ENCODE results near the gene AMMECR1.

Gene AMMECR1

DNA sequence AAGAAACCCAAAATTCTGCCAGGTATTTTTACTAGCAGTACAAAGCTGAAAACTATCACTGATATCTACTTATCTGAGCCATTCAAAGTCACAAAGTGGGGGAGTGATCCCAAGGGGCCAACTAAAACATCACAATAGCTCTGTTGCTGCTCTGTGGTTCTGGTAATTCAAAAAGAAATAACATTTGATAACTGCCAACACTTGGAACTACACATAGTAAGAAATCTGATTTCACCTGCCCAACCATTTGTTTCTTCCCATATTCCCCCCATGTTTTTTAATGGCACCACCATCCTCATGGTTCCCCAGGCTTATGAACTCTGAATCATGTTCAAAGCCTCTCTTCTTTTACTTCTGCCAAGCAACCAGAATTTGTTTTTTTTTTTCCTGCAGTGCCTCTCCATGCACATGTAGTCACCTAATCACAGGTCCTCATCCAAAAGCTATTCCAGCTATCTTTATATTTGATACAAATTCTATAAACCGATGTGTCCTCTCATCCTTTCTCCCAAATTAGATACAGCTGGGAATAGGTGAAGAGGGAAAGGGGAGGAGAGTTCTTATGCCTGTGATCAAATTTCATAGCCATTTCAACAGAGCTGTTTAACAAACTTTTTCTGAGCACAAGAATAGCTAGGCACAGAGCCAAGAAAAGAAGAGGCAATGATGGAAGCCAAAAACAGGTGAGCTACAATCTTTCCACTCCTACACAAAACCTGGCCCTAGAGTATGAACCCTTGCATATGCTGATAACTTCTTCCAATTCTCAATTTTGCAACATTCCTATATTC lies 7.7 kb downstream of the AMMECR1 start:
- no peaks in the 10 kb centered on the region for H3K27me3 ChIP-seq
- H3K27ac ChIP-seq: no peak overlapping the region
- H3K4me3 ChIP-seq: no peak overlapping the region
- no peaks in the 10 kb centered on the region for H3K36me3 ChIP-seq
- DNase-seq: no peak
- no peaks in the 10 kb centered on the region for H3K9me3 ChIP-seq
- intact Hi-C loops (cut with DNase I; ENCODE audit: low total_unique reads): no loop called here
- H3K4me1 ChIP-seq: no peaks in the 10 kb centered on the region
- TF ChIP-seq, protein P1, sequence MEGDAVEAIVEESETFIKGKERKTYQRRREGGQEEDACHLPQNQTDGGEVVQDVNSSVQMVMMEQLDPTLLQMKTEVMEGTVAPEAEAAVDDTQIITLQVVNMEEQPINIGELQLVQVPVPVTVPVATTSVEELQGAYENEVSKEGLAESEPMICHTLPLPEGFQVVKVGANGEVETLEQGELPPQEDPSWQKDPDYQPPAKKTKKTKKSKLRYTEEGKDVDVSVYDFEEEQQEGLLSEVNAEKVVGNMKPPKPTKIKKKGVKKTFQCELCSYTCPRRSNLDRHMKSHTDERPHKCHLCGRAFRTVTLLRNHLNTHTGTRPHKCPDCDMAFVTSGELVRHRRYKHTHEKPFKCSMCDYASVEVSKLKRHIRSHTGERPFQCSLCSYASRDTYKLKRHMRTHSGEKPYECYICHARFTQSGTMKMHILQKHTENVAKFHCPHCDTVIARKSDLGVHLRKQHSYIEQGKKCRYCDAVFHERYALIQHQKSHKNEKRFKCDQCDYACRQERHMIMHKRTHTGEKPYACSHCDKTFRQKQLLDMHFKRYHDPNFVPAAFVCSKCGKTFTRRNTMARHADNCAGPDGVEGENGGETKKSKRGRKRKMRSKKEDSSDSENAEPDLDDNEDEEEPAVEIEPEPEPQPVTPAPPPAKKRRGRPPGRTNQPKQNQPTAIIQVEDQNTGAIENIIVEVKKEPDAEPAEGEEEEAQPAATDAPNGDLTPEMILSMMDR (IDR thresholded peaks at IDR 0.05): no peak

DNA sequence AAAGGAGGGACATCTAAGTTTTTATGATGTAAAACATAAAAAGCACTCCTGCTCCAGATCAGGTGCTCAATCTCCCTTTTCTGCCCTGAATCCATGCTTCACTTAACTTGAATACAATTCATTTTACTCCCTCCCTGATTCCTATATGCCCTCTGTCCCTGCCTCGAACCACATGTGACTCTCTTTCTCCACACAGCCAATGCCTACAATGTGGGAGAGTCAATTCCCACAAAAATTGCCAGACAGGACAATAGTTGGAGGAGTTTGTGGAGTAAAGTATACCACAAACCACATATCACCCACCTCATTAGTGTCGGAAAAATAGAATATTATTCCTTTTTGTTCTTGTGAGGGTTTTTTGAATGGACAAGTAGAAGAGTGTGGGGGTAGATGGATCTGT lies 9.7 kb downstream of the AMMECR1 start:
- Histone ChIP-seq H3K36me3 (no peaks in the 10 kb centered on the region), H3K27ac (no peak overlapping the region), H3K9me3 (no peaks in the 10 kb centered on the region), H3K27me3 (no peaks in the 10 kb centered on the region), H3K4me3 (no peak overlapping the region), H3K4me1 (no peaks in the 10 kb centered on the region)
- no peak for DNase-seq
- TF ChIP-seq, protein P1 (IDR thresholded peaks at IDR 0.05): no peak
- intact Hi-C loops (cut with DNase I; ENCODE audit: low total_unique reads): no loop called here

DNA sequence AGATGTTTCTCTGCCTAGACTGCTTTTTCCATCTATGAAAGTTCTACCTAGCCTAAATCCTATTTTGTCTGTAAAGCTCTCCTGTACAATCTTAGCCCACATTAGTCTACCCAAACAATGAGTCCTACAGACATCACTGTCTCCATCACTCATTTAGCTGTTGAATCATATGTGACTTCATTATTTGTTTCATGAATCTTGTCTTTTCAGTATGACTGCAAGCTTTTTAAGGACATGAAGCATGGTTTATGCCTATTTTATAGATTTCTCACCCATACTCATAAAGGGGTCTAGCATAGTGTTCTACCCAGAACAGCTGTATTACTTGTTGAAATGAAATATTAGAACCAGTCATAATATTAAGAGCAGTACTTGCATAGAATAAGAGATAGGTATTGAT lies 13.0 kb downstream of the AMMECR1 start:
- intact Hi-C loops (cut with DNase I; ENCODE audit: low total_unique reads): no loop called here
- Histone ChIP-seq H3K36me3 (no peaks in the 10 kb centered on the region), H3K27me3 (no peaks in the 10 kb centered on the region), H3K9me3 (no peaks in the 10 kb centered on the region), H3K27ac (no peak overlapping the region), H3K4me3 (no peak overlapping the region), H3K4me1 (no peaks in the 10 kb centered on the region)
- DNase-seq: no peak
- TF ChIP-seq, protein P1 (IDR thresholded peaks at IDR 0.05): no peak

DNA sequence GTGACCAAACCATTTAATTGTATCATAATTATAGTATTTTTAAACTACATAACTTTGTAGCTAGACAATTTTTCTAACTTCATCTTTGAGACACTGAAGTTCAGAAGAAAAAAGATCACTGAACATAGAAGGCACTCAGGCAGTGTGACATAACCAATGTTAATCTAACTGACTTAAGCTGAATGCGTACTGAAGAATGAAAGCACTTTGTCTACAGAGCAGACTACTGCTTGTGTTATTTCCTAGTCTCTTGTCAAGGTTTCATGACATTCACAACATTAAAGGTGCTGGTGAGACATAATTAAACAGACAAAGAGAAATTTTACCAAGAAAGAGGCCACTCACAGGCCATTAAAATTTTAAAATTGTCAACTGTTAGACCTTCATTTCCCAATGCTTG lies 13.5 kb downstream of the AMMECR1 start:
- no peaks in the 10 kb centered on the region for H3K9me3 ChIP-seq
- TF ChIP-seq, protein P1 (IDR thresholded peaks at IDR 0.05): no peak

DNA sequence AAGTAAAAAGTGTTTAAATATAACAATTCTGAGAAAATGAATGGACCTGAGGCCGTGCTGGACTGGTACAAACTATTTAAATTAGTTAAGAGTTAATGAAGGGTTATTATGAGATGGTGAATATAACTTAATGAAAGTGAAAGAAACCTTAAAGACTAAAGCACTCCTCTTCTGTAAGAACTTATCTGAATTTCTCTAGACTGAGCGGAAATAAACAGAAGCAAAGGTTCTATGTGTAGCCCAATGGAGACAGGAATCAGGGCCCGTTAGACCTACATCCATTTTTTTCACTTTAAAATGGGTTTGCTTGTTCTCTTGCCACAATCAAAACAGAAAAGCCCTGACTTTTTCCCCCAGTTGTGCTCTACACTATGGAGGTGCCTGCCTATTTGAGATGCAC lies 14.9 kb downstream of the AMMECR1 start:
- Histone ChIP-seq H3K27ac (no peak overlapping the region), H3K4me3 (no peak overlapping the region), H3K36me3 (no peaks in the 10 kb centered on the region), H3K9me3 (no peaks in the 10 kb centered on the region), H3K27me3 (no peaks in the 10 kb centered on the region), H3K4me1 (no peaks in the 10 kb centered on the region)
- TF ChIP-seq, protein P1 (IDR thresholded peaks at IDR 0.05): no peak
- intact Hi-C loops (cut with DNase I; ENCODE audit: low total_unique reads): no loop called here
- DNase-seq: no peak

More for the DNA sequence above, 13.5 kb downstream of the AMMECR1 start:
- Histone ChIP-seq H3K4me1 (no peaks in the 10 kb centered on the region), H3K4me3 (no peak overlapping the region), H3K27ac (no peak overlapping the region), H3K36me3 (no peaks in the 10 kb centered on the region), H3K27me3 (no peaks in the 10 kb centered on the region)
- intact Hi-C loops (cut with DNase I; ENCODE audit: low total_unique reads): no loop called here
- DNase-seq: no peak

Measured in tibial artery (tissue), 4 donors.